SU-DHL-6 (cell line): ENCODE data around the gene SCIN.

Experiments
- H2AFZ ChIP-seq: fragments of 200-600 bp; sonication (generic); 2 replicates; pipeline ENCODE4 v1.6.1; 2014; ENCODE audit warnings: low read depth, mild to moderate bottlenecking, moderate library complexity, mixed read lengths, antibody characterized with exemption, low read length; ENCODE audit not compliant: severe bottlenecking
- H3F3A ChIP-seq: fragments of 200-600 bp; shearing (Covaris generic); 2 replicates; pipeline ENCODE4 v1.6.0; 2016; ENCODE audit warnings: antibody characterized with exemption, mild to moderate bottlenecking; ENCODE audit not compliant: insufficient read depth
- H3K27ac ChIP-seq: fragments of 200-600 bp; sonication (generic); 2 replicates; pipeline ENCODE4 v1.5.1; 2016; ENCODE audit warnings: low read depth, mild to moderate bottlenecking, low read length, moderate library complexity, mixed read lengths
- H3K27me3 ChIP-seq: fragments of 200-600 bp; sonication (generic), shearing (Covaris generic); 2 replicates; pipeline ENCODE4 v1.6.0; 2014; ENCODE audit warnings: mild to moderate bottlenecking, low read length
- H3K36me3 ChIP-seq: fragments of 200-600 bp; sonication (generic); 2 replicates; pipeline ENCODE4 v1.6.1; 2014; ENCODE audit warnings: mild to moderate bottlenecking, low read length, mixed read lengths
- H3K4me2 ChIP-seq: fragments of 300-600, 200-600 bp; shearing (Covaris generic), sonication (generic); 2 replicates; pipeline ENCODE4 v1.6.0; 2014; ENCODE audit warnings: low read length, low read depth, mild to moderate bottlenecking; ENCODE audit not compliant: poor library complexity, severe bottlenecking
- H3K4me3 ChIP-seq: fragments of 200-600 bp; sonication (generic); 2 replicates; pipeline ENCODE4 v1.5.1; 2014; ENCODE audit warnings: antibody characterized with exemption, low read length, mild to moderate bottlenecking, mixed read lengths; ENCODE audit not compliant: insufficient read depth, poor library complexity, severe bottlenecking
- H3K79me2 ChIP-seq: fragments of 200-600 bp; sonication (generic); 2 replicates; pipeline ENCODE4 v1.6.1; 2014; ENCODE audit warnings: mild to moderate bottlenecking, low read length, moderate library complexity; ENCODE audit not compliant: insufficient read depth
- H3K9ac ChIP-seq: fragments of 200-600 bp; sonication (generic); 2 replicates; pipeline ENCODE4 v1.7.0; 2014; ENCODE audit warnings: mild to moderate bottlenecking, low read length
- H3K9me2 ChIP-seq: fragments of 200-600 bp; sonication (generic); replicated peaks from 2 replicates; pipeline ENCODE4 v1.6.1; 2014; ENCODE audit warnings: low read length; ENCODE audit not compliant: insufficient read depth
- H3K9me3 ChIP-seq: fragments of 200-600 bp; sonication (generic); 2 replicates; pipeline ENCODE4 v1.6.1; 2014; ENCODE audit warnings: low read length, mixed read lengths; ENCODE audit not compliant: insufficient read depth
- H4K20me1 ChIP-seq: fragments of 200-600 bp; sonication (generic); 2 replicates; pipeline ENCODE4 v1.6.1; 2014; ENCODE audit warnings: low read depth, mild to moderate bottlenecking, antibody characterized with exemption, low read length, moderate library complexity, mixed read lengths
- CTCF ChIP-seq: fragments of 200-600 bp; sonication (generic); IDR thresholded peaks from one replicate; pipeline ENCODE4 v1.5.1; 2017; ENCODE audit warnings: antibody characterized with exemption, mild to moderate bottlenecking, low read length, moderate library complexity; ENCODE audit not compliant: insufficient read depth, poor library complexity, severe bottlenecking
- EZH2phosphoT487 ChIP-seq: fragments of 200-600 bp; sonication (generic), shearing (Covaris generic); conservative IDR thresholded peaks from 2 replicates; pipeline ENCODE4 v1.6.1; 2018; ENCODE audit warnings: mild to moderate bottlenecking, antibody characterized with exemption, low read length, moderate library complexity, mixed read lengths

SCIN gene

GRCh38 chr7:12684733-12685132 lies 114.2 kb downstream of the SCIN start:
- Histone ChIP-seq H3K27ac (no peak overlapping the region), H3K4me3 (no peak overlapping the region), H2AFZ (no peak overlapping the region), H3K9me3 (no peaks in the 10 kb centered on the region), H3K36me3 (no peaks in the 10 kb centered on the region), H3K9ac (no peak overlapping the region), H3K9me2 (no peaks in the 10 kb centered on the region), H3F3A (no peaks in the 10 kb centered on the region), H3K79me2 (no peaks in the 10 kb centered on the region), H4K20me1 (no peaks in the 10 kb centered on the region), H3K4me2 (no peak overlapping the region), H3K27me3 (no peaks in the 10 kb centered on the region)
- TF ChIP-seq EZH2phosphoT487 (no peak), CTCF (no peak)

- no peak overlapping the region for H3K27ac ChIP-seq
- H3K4me3 ChIP-seq = no peak overlapping the region
- no peak overlapping the region for H3K4me2 ChIP-seq
Observed at GRCh38 chr7:12685550-12685949, 115.0 kb downstream of the SCIN start.

GRCh38 chr7:12686234-12686890 lies 115.8 kb downstream of the SCIN start:
- no peaks in the 10 kb centered on the region for H4K20me1 ChIP-seq
- H3K27me3 ChIP-seq = no peaks in the 10 kb centered on the region
- no peaks in the 10 kb centered on the region for H3K9me2 ChIP-seq
- no peaks in the 10 kb centered on the region for H3K36me3 ChIP-seq
- no peak overlapping the region for H3K9ac ChIP-seq
- no peaks in the 10 kb centered on the region for H3K79me2 ChIP-seq
- no peaks in the 10 kb centered on the region for H3K9me3 ChIP-seq
- no peak for TF ChIP-seq EZH2phosphoT487
- no peak for TF ChIP-seq CTCF
- H3K4me2 ChIP-seq = no peak overlapping the region
- H3K27ac ChIP-seq = no peak overlapping the region
- no peak overlapping the region for H3K4me3 ChIP-seq
- no peak overlapping the region for H2AFZ ChIP-seq
- no peaks in the 10 kb centered on the region for H3F3A ChIP-seq

More at GRCh38 chr7:12685550-12685949, 115.0 kb downstream of the SCIN start:
- no peaks in the 10 kb centered on the region for H3K79me2 ChIP-seq
- no peaks in the 10 kb centered on the region for H3K36me3 ChIP-seq
- H3K27me3 ChIP-seq = no peaks in the 10 kb centered on the region
- no peak overlapping the region for H2AFZ ChIP-seq
- TF ChIP-seq CTCF (no peak), EZH2phosphoT487 (no peak)
- no peaks in the 10 kb centered on the region for H3K9me2 ChIP-seq
- H3K9me3 ChIP-seq = no peaks in the 10 kb centered on the region
- no peaks in the 10 kb centered on the region for H4K20me1 ChIP-seq
- H3F3A ChIP-seq = no peaks in the 10 kb centered on the region
- no peak overlapping the region for H3K9ac ChIP-seq
